Activated naive CD4-positive, alpha-beta T cell treated with anti-CD3 and anti-CD28 coated beads, Interleukin-2, amount 10 ng/mL, durations not matched to agents 7 days and 5 days (primary cell): ENCODE measurements around the gene NSUN6.
"Not testable (repeated sequence)": the region's sequence is repeated elsewhere in the genome, so short reads cannot be mapped to it uniquely, and the experiment has no call there.

Experiments used
- CTCF ChIA-PET: fragments of 350-600 bp; sonication (Branson Sonifier 250); formaldehyde crosslinking; loops from one replicate; lab custom pipeline; 2021; ENCODE audit warnings: antibody characterized with exemption; lab: Charles Lee
- DNase-seq: peaks from one replicate; pipeline ENCODE4 v3.0.0-alpha.2; 2020
- H3K27ac Mint-ChIP-seq: one replicate; pipeline ENCODE4 v1.8.0; 2021; ENCODE audit warnings: mild to moderate bottlenecking, moderate library complexity, mixed read lengths
- H3K27me3 Mint-ChIP-seq: one replicate; pipeline ENCODE4 v1.8.0; 2021; ENCODE audit warnings: mild to moderate bottlenecking, mixed read lengths
- H3K36me3 Mint-ChIP-seq: one replicate; pipeline ENCODE4 v1.8.0; 2021; ENCODE audit warnings: mixed read lengths
- H3K4me1 Mint-ChIP-seq: one replicate; pipeline ENCODE4 v1.8.0; 2021; ENCODE audit warnings: mixed read lengths
- H3K4me3 Mint-ChIP-seq: one replicate; pipeline ENCODE4 v1.8.0; 2021; ENCODE audit warnings: mild to moderate bottlenecking, moderate library complexity, mixed read lengths
- H3K9me3 Mint-ChIP-seq: one replicate; pipeline ENCODE4 v1.8.0; 2021; ENCODE audit warnings: mixed read lengths

Gene NSUN6

DNA sequence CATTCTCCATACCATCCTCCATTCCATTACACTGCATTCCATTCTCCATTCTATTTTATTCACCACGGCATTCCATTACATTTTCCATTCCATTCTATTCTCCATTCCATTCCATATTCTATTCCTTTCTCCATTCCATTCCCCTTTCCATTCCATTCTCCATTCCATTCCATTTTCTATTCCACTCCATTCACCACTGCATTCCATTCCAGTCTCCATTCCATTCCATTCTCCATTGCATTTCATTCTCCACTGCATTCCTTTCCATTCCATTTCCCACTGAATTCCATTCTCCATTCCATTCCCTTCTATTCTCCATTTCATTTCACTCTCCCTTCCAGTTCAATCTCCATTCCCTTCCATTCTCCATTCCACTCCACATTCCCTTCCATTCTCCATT is 79.6 kb downstream of the NSUN6 start:
- Mint-ChIP-seq H3K4me1 (no peaks in the 10 kb centered on the region), H3K4me3 (no peak overlapping the region), H3K9me3 (peaks cover 3% of the 10 kb centered on the region), H3K27me3 (no peaks in the 10 kb centered on the region), H3K27ac (no peak overlapping the region), H3K36me3 (peaks cover 13% of the 10 kb centered on the region)
- CTCF ChIA-PET, result no interaction called here
- no peak for DNase-seq

DNA sequence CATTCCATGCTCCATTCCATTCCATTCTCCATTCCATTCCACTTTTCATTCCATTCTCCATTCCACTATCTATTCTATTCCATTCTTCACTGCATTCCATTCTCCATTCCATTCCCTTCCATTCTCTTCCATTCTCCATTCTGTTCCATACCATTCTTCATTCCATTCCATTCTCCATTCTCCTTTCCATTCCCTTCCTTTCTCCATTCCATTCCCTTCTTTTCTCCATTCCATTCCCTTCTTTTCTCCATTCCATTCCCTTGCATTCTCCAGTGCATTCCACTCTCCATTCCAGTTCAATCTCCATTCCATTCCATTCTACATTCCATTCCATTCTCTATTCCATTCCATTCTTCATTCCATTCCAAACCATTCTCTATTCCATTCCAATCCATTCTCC is 80.3 kb downstream of the NSUN6 start:
- H3K36me3 Mint-ChIP-seq, result peaks cover 11% of the 10 kb centered on the region
- no peak overlapping the region for H3K27ac Mint-ChIP-seq
- H3K4me3 Mint-ChIP-seq, result no peak overlapping the region
- no peak for DNase-seq
- CTCF ChIA-PET, result no interaction called here
- peaks cover 2% of the 10 kb centered on the region for H3K9me3 Mint-ChIP-seq
- no peaks in the 10 kb centered on the region for H3K4me1 Mint-ChIP-seq
- H3K27me3 Mint-ChIP-seq, result no peaks in the 10 kb centered on the region

DNA sequence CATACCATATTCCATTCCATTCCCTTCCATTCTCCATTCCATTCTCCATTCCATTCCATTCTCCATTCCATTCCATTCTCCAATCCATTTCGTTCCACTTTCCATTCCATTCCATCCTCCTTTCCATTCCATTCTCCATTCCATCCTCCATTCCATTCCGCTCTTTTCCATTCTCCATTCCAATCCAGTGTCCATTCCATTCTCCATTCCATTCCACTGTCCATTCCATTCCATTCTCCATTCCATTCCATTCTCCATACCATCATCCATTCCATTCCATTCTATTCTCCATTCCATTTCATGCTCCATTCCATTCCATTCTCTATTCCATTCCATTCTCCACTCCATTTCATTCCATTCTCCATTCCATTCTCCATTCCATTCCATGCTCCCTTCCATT is 81.0 kb downstream of the NSUN6 start:
- H3K9me3 Mint-ChIP-seq, H3K36me3 Mint-ChIP-seq, H3K27ac Mint-ChIP-seq, DNase-seq, H3K4me3 Mint-ChIP-seq, H3K4me1 Mint-ChIP-seq, H3K27me3 Mint-ChIP-seq, CTCF ChIA-PET: not testable (repeated sequence)

DNA sequence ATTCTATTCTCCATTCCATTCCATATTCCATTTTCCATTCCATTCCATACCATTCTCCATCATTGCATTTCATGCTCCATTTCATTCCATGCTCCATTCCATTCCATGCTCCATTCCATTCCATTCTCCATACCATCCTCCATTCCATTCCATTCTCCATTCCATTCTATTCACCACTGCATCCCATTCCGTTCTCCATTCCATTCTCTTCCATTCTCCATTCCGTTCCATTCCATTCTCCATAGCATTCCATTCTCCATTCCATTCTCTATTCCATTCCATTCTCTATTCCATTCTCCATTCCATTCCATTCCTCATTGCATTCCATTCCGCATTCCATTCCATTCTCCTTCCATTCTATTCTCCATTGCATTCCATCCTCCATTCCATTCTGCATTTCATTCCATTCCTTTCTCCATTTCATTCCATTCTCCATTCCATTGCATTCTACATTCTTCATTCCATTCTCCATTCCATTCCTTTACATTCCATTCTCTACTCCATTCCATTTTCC is 84.0 kb downstream of the NSUN6 start:
- no peaks in the 10 kb centered on the region for H3K9me3 Mint-ChIP-seq
- H3K4me1 Mint-ChIP-seq, result no peaks in the 10 kb centered on the region
- H3K27ac Mint-ChIP-seq, result no peak overlapping the region
- CTCF ChIA-PET, result no interaction called here
- no peaks in the 10 kb centered on the region for H3K36me3 Mint-ChIP-seq
- DNase-seq, result no peak
- no peak overlapping the region for H3K4me3 Mint-ChIP-seq
- no peaks in the 10 kb centered on the region for H3K27me3 Mint-ChIP-seq

DNA sequence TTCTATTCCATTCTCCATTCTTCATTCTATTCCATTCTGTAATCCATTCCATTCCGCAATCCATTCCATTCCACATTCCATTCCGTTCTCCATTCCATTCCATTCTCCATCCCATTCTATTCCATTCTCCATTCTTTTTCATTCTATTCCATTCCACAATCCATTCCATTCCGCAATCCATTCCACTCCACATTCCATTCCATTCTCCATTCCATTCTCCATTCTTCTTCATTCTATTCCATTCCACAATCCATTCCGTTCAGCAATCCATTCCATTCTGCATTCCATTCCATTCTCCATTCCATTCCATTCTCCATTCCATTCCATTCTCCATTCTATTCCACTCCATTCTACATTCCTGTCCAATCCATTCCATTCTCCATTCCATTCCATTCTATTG is 85.2 kb downstream of the NSUN6 start:
- Mint-ChIP-seq H3K4me3 (no peak overlapping the region), H3K36me3 (no peaks in the 10 kb centered on the region), H3K4me1 (no peaks in the 10 kb centered on the region), H3K27ac (no peak overlapping the region), H3K27me3 (no peaks in the 10 kb centered on the region), H3K9me3 (no peaks in the 10 kb centered on the region)
- DNase-seq, result no peak
- CTCF ChIA-PET, result no interaction called here

DNA sequence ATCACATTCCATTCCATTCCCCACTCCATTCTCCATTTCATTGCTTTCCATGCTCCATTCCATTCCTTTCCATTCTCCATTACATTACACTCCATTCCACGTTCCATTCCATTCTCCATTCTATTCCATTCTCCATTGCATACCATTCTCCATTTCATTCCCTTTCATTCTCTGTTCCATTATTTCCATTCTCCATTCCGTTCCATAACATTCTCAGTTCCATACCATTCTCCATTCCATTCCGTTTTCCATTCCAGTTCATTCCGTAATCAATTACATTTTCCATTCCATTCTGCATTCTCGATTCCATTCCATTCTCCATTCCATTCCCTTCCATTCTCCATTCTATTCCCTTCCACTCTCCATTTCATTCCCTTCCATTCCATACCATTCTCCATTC is 86.4 kb downstream of the NSUN6 start:
- Mint-ChIP-seq H3K4me1 (no peaks in the 10 kb centered on the region), H3K36me3 (no peaks in the 10 kb centered on the region), H3K9me3 (no peaks in the 10 kb centered on the region), H3K4me3 (no peak overlapping the region), H3K27me3 (no peaks in the 10 kb centered on the region), H3K27ac (no peak overlapping the region)
- CTCF ChIA-PET, result no interaction called here
- no peak for DNase-seq

DNA sequence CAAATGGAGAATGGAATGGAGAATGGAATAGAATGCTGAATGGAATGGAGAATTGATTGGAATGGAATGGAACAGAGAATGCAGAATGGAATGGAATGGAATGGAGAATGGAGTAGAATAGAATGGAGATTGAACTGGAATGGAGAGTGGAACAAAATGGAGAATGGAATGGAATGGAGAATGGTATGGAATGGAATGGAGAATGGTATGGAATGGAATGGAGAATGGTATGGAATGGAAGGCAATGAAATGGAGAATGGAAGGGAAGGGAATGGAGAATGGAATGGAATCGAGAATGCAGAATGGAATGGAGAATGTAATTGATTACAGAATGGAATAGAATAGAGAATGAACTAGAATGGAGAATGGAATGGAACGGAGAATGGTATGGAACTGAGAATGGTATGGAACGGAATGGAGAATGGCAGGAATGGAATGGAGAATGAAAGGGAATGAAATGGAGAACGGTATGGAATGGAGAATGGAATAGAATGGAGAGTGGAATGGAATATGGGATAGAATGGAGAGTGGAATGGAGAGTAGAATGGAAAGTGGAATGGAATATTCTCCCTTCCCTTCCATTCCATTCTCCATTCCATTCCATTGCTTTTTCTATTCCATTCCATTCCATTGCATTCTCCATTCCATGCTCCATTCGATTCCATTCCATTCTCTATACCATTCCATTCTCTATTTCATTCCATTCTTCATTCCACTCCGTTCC is 88.2 kb downstream of the NSUN6 start:
- Mint-ChIP-seq H3K4me3 (no peak overlapping the region), H3K27me3 (no peaks in the 10 kb centered on the region), H3K27ac (no peak overlapping the region), H3K9me3 (no peaks in the 10 kb centered on the region), H3K36me3 (no peaks in the 10 kb centered on the region), H3K4me1 (no peaks in the 10 kb centered on the region)
- no peak for DNase-seq
- CTCF ChIA-PET, result no interaction called here

DNA sequence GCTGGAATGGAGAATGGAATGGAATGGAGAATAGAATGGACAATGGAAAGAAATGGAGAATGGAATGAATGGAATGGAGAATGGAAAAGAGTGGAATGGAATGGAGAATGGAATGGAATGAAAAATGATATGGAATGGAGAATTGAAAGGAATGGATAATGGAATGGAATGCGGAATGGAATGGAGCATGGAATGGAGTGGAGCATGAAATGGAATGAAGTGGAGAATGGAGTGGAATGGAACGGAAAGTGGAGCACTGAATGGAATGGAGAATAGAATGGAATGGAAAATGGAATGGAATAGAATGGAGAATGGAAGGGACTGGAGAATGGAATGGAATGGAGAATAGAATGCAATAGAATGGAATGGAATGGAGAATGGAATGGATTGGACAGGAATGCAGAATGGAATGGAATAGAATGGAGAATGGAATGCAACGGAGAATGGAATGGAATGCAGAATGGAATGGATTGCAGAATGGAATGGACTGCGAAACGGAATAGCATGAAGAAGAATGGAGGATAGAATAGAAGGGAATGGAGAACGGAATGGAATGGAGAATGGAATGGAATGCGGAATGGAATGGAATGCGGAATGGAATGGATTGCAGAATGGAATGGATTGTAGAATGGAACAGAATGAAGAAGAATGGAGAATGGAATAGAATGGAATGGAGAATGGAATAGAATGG is 89.4 kb downstream of the NSUN6 start:
- Mint-ChIP-seq H3K27ac (no peak overlapping the region), H3K36me3 (no peaks in the 10 kb centered on the region), H3K4me3 (no peak overlapping the region), H3K4me1 (no peaks in the 10 kb centered on the region), H3K27me3 (no peaks in the 10 kb centered on the region), H3K9me3 (no peaks in the 10 kb centered on the region)
- CTCF ChIA-PET, result no interaction called here
- no peak for DNase-seq

DNA sequence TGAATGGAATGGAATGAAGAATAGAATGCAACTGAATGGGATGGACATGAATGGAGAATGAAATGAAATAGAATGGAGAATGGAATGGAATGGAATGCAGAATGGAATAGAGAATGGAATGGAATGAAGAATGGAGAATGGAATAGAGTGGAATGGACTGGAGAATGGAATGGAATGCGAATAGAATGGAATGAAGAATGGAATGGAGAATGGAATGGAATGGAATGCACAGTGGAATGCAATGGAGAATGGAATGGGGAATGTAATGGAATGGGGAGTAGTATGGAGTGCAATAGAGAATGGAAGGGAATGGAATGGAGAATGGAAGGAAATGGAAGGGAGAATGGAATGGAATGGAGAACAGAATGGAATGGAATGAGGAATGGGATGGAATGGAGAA is 93.4 kb downstream of the NSUN6 start:
- no peaks in the 10 kb centered on the region for H3K36me3 Mint-ChIP-seq
- H3K9me3 Mint-ChIP-seq, result no peaks in the 10 kb centered on the region
- no peaks in the 10 kb centered on the region for H3K27me3 Mint-ChIP-seq
- CTCF ChIA-PET, result no interaction called here
- H3K27ac Mint-ChIP-seq, result no peak overlapping the region
- no peak overlapping the region for H3K4me3 Mint-ChIP-seq
- no peak for DNase-seq
- no peaks in the 10 kb centered on the region for H3K4me1 Mint-ChIP-seq

DNA sequence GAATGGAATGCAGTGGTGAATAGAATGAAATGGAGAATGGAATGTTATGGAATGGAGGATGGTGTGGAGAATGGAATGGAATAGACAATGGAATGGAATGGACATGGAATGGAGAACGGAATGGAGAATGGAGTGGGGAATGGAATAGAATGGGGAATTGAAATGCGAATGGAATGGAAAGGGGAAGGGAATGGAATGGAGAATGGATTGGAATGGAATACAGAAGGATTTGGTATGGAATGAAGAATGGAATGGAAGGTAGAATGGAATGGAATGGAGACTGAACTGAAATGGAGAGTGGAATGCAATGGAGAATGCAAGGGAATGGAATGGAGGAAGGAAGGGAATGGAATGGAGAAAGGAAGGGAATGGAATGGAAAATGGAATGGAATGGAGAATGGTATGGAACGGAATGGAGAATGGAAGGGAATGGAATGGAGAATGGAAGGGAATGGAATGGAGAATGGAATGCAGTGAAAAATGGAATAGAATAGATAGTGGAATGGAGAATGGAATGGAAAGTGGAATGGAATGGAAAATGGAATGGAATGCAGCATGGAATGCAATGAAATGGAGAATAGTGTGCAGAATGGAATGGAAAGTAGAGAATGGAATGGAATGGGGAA is 94.8 kb downstream of the NSUN6 start:
- H3K4me3 Mint-ChIP-seq, result no peak overlapping the region
- CTCF ChIA-PET, result no interaction called here
- H3K4me1 Mint-ChIP-seq, result no peaks in the 10 kb centered on the region
- no peaks in the 10 kb centered on the region for H3K36me3 Mint-ChIP-seq
- H3K27ac Mint-ChIP-seq, result no peak overlapping the region
- H3K27me3 Mint-ChIP-seq, result no peaks in the 10 kb centered on the region
- no peak for DNase-seq
- no peaks in the 10 kb centered on the region for H3K9me3 Mint-ChIP-seq

DNA sequence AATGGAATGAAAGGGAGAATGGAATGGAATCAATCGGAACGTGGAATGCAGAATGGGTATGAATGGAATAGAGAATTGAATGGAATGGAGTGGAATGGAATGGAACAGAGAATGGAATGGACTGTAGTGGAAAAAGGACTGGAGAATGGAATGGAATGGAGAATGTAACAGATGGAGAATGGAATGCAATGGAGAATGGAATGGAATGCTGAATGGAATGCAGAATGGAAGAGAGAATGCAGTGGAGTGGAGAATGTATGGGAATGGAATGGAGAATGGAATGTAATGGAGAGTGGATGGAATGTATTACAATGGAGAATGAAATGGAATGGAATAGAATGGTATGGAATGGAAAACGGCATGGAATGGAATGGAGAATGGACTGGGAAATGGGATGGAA is 96.9 kb downstream of the NSUN6 start:
- Mint-ChIP-seq H3K4me3 (no peak overlapping the region), H3K27me3 (no peaks in the 10 kb centered on the region), H3K4me1 (no peaks in the 10 kb centered on the region), H3K27ac (no peak overlapping the region), H3K9me3 (no peaks in the 10 kb centered on the region), H3K36me3 (peaks cover 8% of the 10 kb centered on the region)
- CTCF ChIA-PET, result no interaction called here
- no peak for DNase-seq

DNA sequence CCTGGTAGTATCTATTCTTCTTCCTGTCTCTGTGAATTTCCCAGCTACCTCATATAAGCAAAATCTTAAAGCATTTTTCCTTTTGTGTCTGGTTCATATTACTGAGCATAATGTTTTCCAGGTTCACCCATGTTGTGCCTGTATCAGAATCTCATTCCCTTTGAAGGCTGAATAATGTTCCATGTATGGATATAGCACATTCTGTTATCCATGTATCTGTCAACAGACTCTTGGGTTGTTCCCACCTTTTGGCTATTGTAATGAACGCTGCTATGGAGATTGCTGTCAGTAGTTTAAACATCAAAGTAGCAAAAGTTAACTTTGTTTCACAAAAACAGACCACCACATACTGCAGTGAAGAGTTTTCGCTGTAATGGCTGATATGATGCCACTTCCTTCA is 99.9 kb downstream of the NSUN6 start:
- Mint-ChIP-seq H3K27me3 (no peaks in the 10 kb centered on the region), H3K4me3 (no peak overlapping the region), H3K36me3 (peaks cover 15% of the 10 kb centered on the region), H3K9me3 (no peaks in the 10 kb centered on the region), H3K4me1 (no peaks in the 10 kb centered on the region), H3K27ac (no peak overlapping the region)
- CTCF ChIA-PET, result no interaction called here
- DNase-seq, result no peak

DNA sequence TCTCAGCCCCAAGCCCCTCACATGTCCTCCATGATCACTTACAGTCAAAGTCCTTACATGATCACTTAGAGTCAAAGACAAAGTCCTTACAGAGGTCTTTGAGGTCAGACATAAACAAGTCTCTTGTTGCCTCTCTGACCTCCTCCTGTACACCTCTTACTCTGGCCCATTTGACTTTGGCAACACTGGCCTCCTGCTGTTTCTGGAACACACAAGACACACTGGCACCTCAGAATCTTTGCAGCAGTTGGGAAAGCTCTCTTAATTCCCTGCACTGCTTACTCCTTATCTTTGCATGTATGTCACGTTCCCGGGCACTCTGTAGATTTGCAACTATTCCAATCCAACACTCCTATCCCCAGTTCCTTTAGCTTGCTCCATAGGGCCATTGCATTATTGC is 102.3 kb downstream of the NSUN6 start:
- Mint-ChIP-seq H3K27ac (no peak overlapping the region), H3K27me3 (no peaks in the 10 kb centered on the region), H3K9me3 (no peaks in the 10 kb centered on the region), H3K36me3 (peaks cover 24% of the 10 kb centered on the region), H3K4me3 (no peak overlapping the region), H3K4me1 (no peaks in the 10 kb centered on the region)
- CTCF ChIA-PET, result no interaction called here
- DNase-seq, result no peak

DNA sequence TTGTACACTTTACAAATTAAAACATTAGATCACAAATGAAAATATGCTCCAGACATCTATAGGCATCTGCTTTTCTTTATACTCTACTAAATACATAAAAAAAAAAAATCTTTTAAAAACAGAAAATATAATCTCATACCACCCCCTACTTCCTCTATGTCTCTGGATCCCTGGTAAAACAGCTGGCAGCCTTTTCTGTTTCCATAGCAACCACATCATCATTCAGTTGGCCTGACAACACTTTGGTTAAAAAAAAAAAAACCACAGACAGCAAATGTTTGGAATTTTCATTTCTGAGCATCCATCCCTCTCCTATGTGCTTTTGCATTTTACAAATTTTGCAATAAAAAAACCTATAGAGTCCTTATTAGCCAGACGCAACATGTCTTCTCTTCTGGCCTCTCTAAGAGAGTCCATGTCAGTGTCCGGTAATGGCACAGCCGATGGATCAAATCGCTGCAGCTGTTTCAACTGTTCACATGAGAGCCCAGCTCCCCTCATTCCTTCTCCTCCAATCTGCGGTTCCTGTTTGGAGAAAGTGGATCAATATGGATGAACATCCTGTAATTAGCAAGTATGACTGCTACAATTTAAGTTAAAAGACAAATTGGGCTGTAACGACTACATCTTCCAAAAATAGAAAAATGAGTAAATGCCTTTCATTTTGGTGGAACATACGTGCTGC is 105.6 kb downstream of the NSUN6 start:
- Mint-ChIP-seq H3K27me3 (no peaks in the 10 kb centered on the region), H3K27ac (no peak overlapping the region), H3K36me3 (peaks cover 30% of the 10 kb centered on the region), H3K4me1 (no peaks in the 10 kb centered on the region), H3K9me3 (no peaks in the 10 kb centered on the region), H3K4me3 (no peak overlapping the region)
- CTCF ChIA-PET, result no interaction called here
- no peak for DNase-seq
